GM21515 (cell line): Measurements from ENCODE around the gene CLDN6.
"Not testable (repeated sequence)": the region's sequence is repeated elsewhere in the genome, so short reads cannot be mapped to it uniquely, and the experiment has no call there.

ENCODE experiments used
- ATAC-seq: cut with Tn5 transposase; IDR thresholded peaks from one replicate; pipeline ENCODE4 v1.9.1; 2021; ENCODE audit not compliant: unreplicated experiment

CLDN6 gene

GRCh38 chr16:3052571-3053329 lies 34.8 kb upstream of the CLDN6 start:
- ATAC-seq = not testable (repeated sequence)

GRCh38 chr16:3051494-3051893 lies 33.5 kb upstream of the CLDN6 start:
- ATAC-seq = no peak

- ATAC-seq = no peak
These were observed 33.0 kb upstream of the CLDN6 start for GRCh38 chr16:3051009-3051408.

- no peak for ATAC-seq
These were observed 32.5 kb upstream of the CLDN6 start for GRCh38 chr16:3050487-3050886.

- ATAC-seq = no peak
These were observed 32.0 kb upstream of the CLDN6 start for GRCh38 chr16:3049921-3050481.

- no peak for ATAC-seq
These were observed 29.4 kb upstream of the CLDN6 start for GRCh38 chr16:3047387-3047720.

- ATAC-seq = no peak
These were observed 28.8 kb upstream of the CLDN6 start for GRCh38 chr16:3046641-3047386.

- ATAC-seq = no peak
These were observed 28.0 kb upstream of the CLDN6 start, which contains the start of gene MMP25 for GRCh38 chr16:3045758-3046640. Gene MMP25, plus strand, starts transcription at chr16:3046561. Its CDS starts 357 bp downstream, at chr16:3046918.

- no peak for ATAC-seq
These were observed 26.7 kb upstream of the CLDN6 start for GRCh38 chr16:3044708-3045107.

GRCh38 chr16:3042376-3042775 lies 24.4 kb upstream of the CLDN6 start:
- no peak for ATAC-seq

- no peak for ATAC-seq
These were observed 20.9 kb upstream of the CLDN6 start for GRCh38 chr16:3038896-3039295.

- no peak for ATAC-seq
These were observed 20.3 kb upstream of the CLDN6 start for GRCh38 chr16:3038256-3038655.

- no peak for ATAC-seq
These were observed 18.8 kb upstream of the CLDN6 start, which contains the start of gene BICDL2 for GRCh38 chr16:3036726-3037315. Gene BICDL2, minus strand, starts transcription at chr16:3036944. Its CDS starts 1,448 bp downstream, at chr16:3035496.

- no peak for ATAC-seq
These were observed 18.2 kb upstream of the CLDN6 start for GRCh38 chr16:3035972-3036725.

- ATAC-seq = no peak
These were observed 17.4 kb upstream of the CLDN6 start for GRCh38 chr16:3035289-3035971.

GRCh38 chr16:3032624-3033023 lies 14.6 kb upstream of the CLDN6 start:
- ATAC-seq = no peak

- no peak for ATAC-seq
These were observed 12.5 kb upstream of the CLDN6 start for GRCh38 chr16:3030222-3031212.
